Measurements from ENCODE around the gene THSD4.

DNA sequence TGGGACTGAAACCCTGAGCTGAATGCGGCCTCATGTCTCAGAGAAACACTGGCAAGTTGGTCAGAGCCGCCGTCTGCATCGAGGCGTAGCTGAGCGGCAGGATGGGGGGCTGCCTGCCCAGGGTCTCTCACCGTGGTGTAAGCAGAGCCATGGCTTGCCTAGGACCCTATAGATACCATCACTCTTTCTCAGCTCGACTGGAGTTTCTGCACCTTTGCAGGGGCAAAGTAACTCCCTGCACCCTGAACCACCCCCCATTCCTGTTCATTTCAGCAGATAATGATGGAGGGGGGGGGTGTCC is 666.6 kb downstream of the THSD4 start:
- TF ChIP-seq EZH2 (IDR thresholded peaks at IDR 0.05; ENCODE audit: low read length, unreplicated experiment) (no peak), CTCF (conservative IDR thresholded peaks at IDR 0.05; ENCODE audit: low read depth, low read length) (no peak)
